ENCODE data around the gene EPHB3.

Gene EPHB3

GRCh38 chr3:184541886-184542562, 19.6 kb upstream of the EPHB3 start:
- H3K4me3 ChIP-seq (ENCODE audit: low read length), result no peak overlapping the region
- no peak for DNase-seq (ENCODE audit: low read depth, low spot score)

GRCh38 chr3:184542577-184542976, 19.0 kb upstream of the EPHB3 start:
- no peak for DNase-seq (ENCODE audit: low read depth, low spot score)
- no peak overlapping the region for H3K4me3 ChIP-seq (ENCODE audit: low read length)

GRCh38 chr3:184543256-184543655, 18.3 kb upstream of the EPHB3 start:
- no peak for DNase-seq (ENCODE audit: low read depth, low spot score)
- no peak overlapping the region for H3K4me3 ChIP-seq (ENCODE audit: low read length)

GRCh38 chr3:184543843-184544512, 17.6 kb upstream of the EPHB3 start:
- H3K4me3 ChIP-seq (ENCODE audit: low read length), result no peak overlapping the region
- DNase-seq (ENCODE audit: low read depth, low spot score), result peak; percentile 76

GRCh38 chr3:184544513-184544861, 17.1 kb upstream of the EPHB3 start:
- no peak for DNase-seq (ENCODE audit: low read depth, low spot score)
- no peak overlapping the region for H3K4me3 ChIP-seq (ENCODE audit: low read length)

- DNase-seq (ENCODE audit: low read depth, low spot score), result no peak
- H3K4me3 ChIP-seq (ENCODE audit: low read length), result no peak overlapping the region
Observed at GRCh38 chr3:184545769-184546168, 15.8 kb upstream of the EPHB3 start.

- H3K4me3 ChIP-seq (ENCODE audit: low read length), result no peak overlapping the region
- DNase-seq (ENCODE audit: low read depth, low spot score), result no peak
Observed at GRCh38 chr3:184546252-184546651, 15.3 kb upstream of the EPHB3 start.

GRCh38 chr3:184549796-184550577, 11.6 kb upstream of the EPHB3 start:
- no peak overlapping the region for H3K4me3 ChIP-seq (ENCODE audit: low read length)
- DNase-seq (ENCODE audit: low read depth, low spot score), result no peak

- DNase-seq (ENCODE audit: low read depth, low spot score), result no peak
Observed at GRCh38 chr3:184551103-184551502, 10.5 kb upstream of the EPHB3 start.

GRCh38 chr3:184551614-184552256, 9.8 kb upstream of the EPHB3 start:
- DNase-seq (ENCODE audit: low read depth, low spot score), result no peak
- H3K4me3 ChIP-seq (ENCODE audit: low read length), result no peak overlapping the region

More at GRCh38 chr3:184551103-184551502, 10.5 kb upstream of the EPHB3 start:
- no peak overlapping the region for H3K4me3 ChIP-seq (ENCODE audit: low read length)

- no peak for DNase-seq (ENCODE audit: low read depth, low spot score)
Observed at GRCh38 chr3:184552296-184552695, 9.3 kb upstream of the EPHB3 start.

GRCh38 chr3:184552863-184553262, 8.7 kb upstream of the EPHB3 start:
- H3K4me3 ChIP-seq (ENCODE audit: low read length), result no peak overlapping the region
- no peak for DNase-seq (ENCODE audit: low read depth, low spot score)

More at GRCh38 chr3:184552296-184552695, 9.3 kb upstream of the EPHB3 start:
- no peak overlapping the region for H3K4me3 ChIP-seq (ENCODE audit: low read length)

- no peak for DNase-seq (ENCODE audit: low read depth, low spot score)
- H3K4me3 ChIP-seq (ENCODE audit: low read length), result no peak overlapping the region
Observed at GRCh38 chr3:184553385-184553784, 8.2 kb upstream of the EPHB3 start.

GRCh38 chr3:184554461-184554860, 7.1 kb upstream of the EPHB3 start:
- H3K4me3 ChIP-seq (ENCODE audit: low read length), result no peak overlapping the region
- no peak for DNase-seq (ENCODE audit: low read depth, low spot score)

- H3K4me3 ChIP-seq (ENCODE audit: low read length), result no peak overlapping the region
- DNase-seq (ENCODE audit: low read depth, low spot score), result peak; percentile 70
Observed at GRCh38 chr3:184556582-184557347, 4.8 kb upstream of the EPHB3 start.

- H3K4me3 ChIP-seq (ENCODE audit: low read length), result no peak overlapping the region
- no peak for DNase-seq (ENCODE audit: low read depth, low spot score)
Observed at GRCh38 chr3:184557348-184557950, 4.1 kb upstream of the EPHB3 start.

GRCh38 chr3:184558726-184559125, 2.9 kb upstream of the EPHB3 start:
- no peak overlapping the region for H3K4me3 ChIP-seq (ENCODE audit: low read length)
- DNase-seq (ENCODE audit: low read depth, low spot score), result no peak

- no peak overlapping the region for H3K4me3 ChIP-seq (ENCODE audit: low read length)
- no peak for DNase-seq (ENCODE audit: low read depth, low spot score)
Observed at GRCh38 chr3:184559336-184559735, 2.2 kb upstream of the EPHB3 start.

- no peak overlapping the region for H3K4me3 ChIP-seq (ENCODE audit: low read length)
- no peak for DNase-seq (ENCODE audit: low read depth, low spot score)
Observed at GRCh38 chr3:184560531-184560930, 1.1 kb upstream of the EPHB3 start.

Measured in Jurkat, Clone E6-1 (cell line).